Glutamatergic neuron (in vitro differentiated cells): ENCODE data around the gene LYSMD3. TPM values are rescaled to one million over a fixed set of nuclear protein-coding genes. Genes with fewer than 3 reads are reported as not detected.

ENCODE experiments used
- DNase-seq: peaks from one replicate; pipeline ENCODE4 v3.0.0; 2022
- H3K27ac Mint-ChIP-seq: one replicate; pipeline ENCODE4 v1.8.0; 2020; ENCODE audit warnings: mild to moderate bottlenecking, mixed read lengths, inconsistent platforms; ENCODE audit not compliant: unreplicated experiment
- H3K27me3 Mint-ChIP-seq: one replicate; pipeline ENCODE4 v1.8.0; 2020; ENCODE audit warnings: mild to moderate bottlenecking, moderate library complexity, mixed read lengths, inconsistent platforms; ENCODE audit not compliant: unreplicated experiment
- H3K36me3 Mint-ChIP-seq: one replicate; pipeline ENCODE4 v1.8.0; 2020; ENCODE audit warnings: mild to moderate bottlenecking, mixed read lengths, inconsistent platforms; ENCODE audit not compliant: unreplicated experiment
- H3K4me1 Mint-ChIP-seq: one replicate; pipeline ENCODE4 v1.8.0; 2020; ENCODE audit warnings: mild to moderate bottlenecking, low read depth, mixed read lengths, inconsistent platforms; ENCODE audit not compliant: unreplicated experiment
- H3K4me3 Mint-ChIP-seq: one replicate; pipeline ENCODE4 v1.8.0; 2020; ENCODE audit warnings: mild to moderate bottlenecking, mixed read lengths, inconsistent platforms; ENCODE audit not compliant: unreplicated experiment
- H3K9me3 Mint-ChIP-seq: one replicate; pipeline ENCODE4 v1.8.0; 2020; ENCODE audit warnings: mild to moderate bottlenecking, moderate library complexity, mixed read lengths, inconsistent platforms; ENCODE audit not compliant: unreplicated experiment
- total RNA-seq: library from RNA; stranded (reverse); fragmentation: NEBNext Ultra II Directional; extraction: Animal tissue kit (Norgen Biotek cat#: 25700); gene quantifications from one replicate; pipeline ENCODE4 v1.2.1, GENCODE V29; 2021; ENCODE audit not compliant: unreplicated experiment
- TF ChIP-seq, protein P1 (sequence below): fragments of 200-600 bp; sonication (generic); IDR thresholded peaks from one replicate; pipeline ENCODE4 v1.5.0; 2021; ENCODE audit not compliant: partially characterized antibody, unreplicated experiment

The LYSMD3 gene
- total RNA-seq, 1 donor from 2014 or later, result 7.8 TPM

DNA sequence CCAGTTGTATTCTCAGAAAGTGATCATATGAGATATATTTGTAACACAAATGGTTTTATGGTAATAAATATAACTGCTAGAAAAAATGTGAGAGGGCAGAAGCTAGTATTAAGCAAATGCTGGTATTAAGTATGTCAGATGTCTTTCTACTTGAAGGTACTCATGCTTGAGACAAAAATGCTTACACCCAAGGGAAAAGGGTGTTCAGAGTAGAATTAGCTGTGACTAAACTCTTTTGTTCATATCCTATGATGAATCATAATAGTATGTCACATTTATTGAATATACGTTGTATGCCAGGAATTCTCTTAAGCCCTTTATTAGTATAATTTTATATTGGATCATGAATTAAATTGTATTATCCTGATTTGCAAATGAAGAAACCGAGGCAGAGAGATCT, 31.4 kb upstream of the LYSMD3 start:
- Mint-ChIP-seq H3K9me3 (peaks cover 5% of the 10 kb centered on the region), H3K36me3 (peaks cover 4% of the 10 kb centered on the region), H3K27me3 (peaks cover 2% of the 10 kb centered on the region), H3K27ac (no peak overlapping the region), H3K4me3 (no peak overlapping the region), H3K4me1 (peaks cover 13% of the 10 kb centered on the region)
- TF ChIP-seq, protein P1, sequence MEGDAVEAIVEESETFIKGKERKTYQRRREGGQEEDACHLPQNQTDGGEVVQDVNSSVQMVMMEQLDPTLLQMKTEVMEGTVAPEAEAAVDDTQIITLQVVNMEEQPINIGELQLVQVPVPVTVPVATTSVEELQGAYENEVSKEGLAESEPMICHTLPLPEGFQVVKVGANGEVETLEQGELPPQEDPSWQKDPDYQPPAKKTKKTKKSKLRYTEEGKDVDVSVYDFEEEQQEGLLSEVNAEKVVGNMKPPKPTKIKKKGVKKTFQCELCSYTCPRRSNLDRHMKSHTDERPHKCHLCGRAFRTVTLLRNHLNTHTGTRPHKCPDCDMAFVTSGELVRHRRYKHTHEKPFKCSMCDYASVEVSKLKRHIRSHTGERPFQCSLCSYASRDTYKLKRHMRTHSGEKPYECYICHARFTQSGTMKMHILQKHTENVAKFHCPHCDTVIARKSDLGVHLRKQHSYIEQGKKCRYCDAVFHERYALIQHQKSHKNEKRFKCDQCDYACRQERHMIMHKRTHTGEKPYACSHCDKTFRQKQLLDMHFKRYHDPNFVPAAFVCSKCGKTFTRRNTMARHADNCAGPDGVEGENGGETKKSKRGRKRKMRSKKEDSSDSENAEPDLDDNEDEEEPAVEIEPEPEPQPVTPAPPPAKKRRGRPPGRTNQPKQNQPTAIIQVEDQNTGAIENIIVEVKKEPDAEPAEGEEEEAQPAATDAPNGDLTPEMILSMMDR, result no peak
- DNase-seq, result no peak

DNA sequence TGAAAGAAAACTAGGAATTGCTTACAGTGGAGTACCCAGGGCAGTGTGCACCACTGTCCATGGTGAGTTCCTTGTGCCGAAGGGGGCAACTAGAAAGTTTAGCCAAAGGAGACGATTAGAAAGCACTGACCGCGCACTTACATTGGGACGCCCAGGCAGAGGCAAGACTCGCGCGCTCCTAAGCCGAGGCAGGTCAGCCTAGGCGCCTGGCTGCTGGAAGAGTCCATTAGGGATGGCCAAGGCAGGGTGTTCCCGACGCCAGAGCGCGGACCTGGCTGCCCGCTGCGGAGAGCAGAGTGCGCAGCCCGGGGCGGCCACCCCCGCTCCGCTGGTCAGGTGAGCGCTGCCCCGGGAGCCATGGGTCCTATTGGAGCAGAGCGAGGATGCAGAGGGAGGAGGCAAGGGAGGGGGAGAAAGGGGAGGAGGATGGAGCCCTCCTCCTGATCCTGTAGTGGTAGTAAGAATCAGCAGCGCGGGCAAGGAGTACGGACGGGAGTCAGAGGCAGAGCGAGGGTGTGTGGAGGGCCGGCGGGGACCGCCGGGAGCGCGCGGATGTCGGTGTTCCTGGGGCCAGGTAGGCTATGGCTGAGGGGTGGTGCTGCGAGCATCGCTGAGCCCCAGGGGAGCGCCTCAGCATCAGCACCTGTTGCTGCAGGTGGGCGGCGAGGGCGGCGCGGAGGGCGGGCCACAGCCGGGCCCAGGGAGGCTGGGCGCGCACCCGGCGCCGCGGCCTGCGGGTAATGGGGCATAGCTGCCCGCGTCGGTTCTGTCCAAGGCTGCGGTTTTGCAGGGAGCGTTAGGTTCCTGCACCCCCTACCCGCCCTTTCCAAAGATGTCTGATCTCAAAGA, 29.2 kb upstream of the LYSMD3 start, which contains the start of gene ADGRV1:
Gene ADGRV1 (plus strand): TSS at position 454 of the 849 bp plus-strand sequence. CDS start 99 bp downstream, at position 553.
- Mint-ChIP-seq H3K9me3 (peaks cover 2% of the 10 kb centered on the region), H3K4me3 (peak within 1 kb of the TSS; percentile 98), H3K36me3 (no peaks in the 10 kb centered on the region), H3K27ac (no peak within 1 kb of the TSS), H3K27me3 (peaks cover 2% of the 10 kb centered on the region), H3K4me1 (peaks cover 13% of the 10 kb centered on the region)
- peak; percentile 94 for DNase-seq
- TF ChIP-seq, protein P1, result no peak

DNA sequence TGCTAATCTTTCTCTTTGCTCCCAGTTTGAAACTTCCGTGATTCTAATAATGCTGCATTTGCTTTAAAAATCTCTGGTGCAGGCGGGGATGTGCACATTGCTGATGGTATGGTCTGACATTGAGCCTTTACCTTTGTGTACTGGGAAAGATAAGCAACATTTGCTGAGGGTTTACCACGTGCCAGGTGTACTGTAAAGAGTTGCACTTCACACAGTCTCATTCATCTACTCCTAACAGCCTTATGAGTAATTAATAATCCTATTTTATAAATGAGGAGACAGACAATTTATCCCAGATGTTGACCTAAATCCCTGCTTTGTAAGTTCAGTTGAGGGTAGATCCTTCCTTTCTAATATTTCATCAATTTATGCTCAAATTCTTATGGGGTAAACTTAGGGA, 28.5 kb upstream of the LYSMD3 start:
- TF ChIP-seq, protein P1, result no peak
- peaks cover 9% of the 10 kb centered on the region for H3K4me1 Mint-ChIP-seq
- no peak overlapping the region for H3K27ac Mint-ChIP-seq
- H3K27me3 Mint-ChIP-seq, result peaks cover 2% of the 10 kb centered on the region
- peaks cover 2% of the 10 kb centered on the region for H3K9me3 Mint-ChIP-seq
- H3K4me3 Mint-ChIP-seq, result peak overlapping the region; percentile 98
- H3K36me3 Mint-ChIP-seq, result no peaks in the 10 kb centered on the region
- DNase-seq, result no peak

GRCh38 chr5:90557391-90557790, 28.0 kb upstream of the LYSMD3 start:
- Mint-ChIP-seq H3K36me3 (no peaks in the 10 kb centered on the region), H3K27ac (no peak overlapping the region), H3K4me1 (peaks cover 6% of the 10 kb centered on the region), H3K9me3 (peaks cover 2% of the 10 kb centered on the region), H3K27me3 (peaks cover 2% of the 10 kb centered on the region), H3K4me3 (peak overlapping the region; percentile 98)
- TF ChIP-seq, protein P1, result no peak
- DNase-seq, result no peak

GRCh38 chr5:90555666-90556065, 26.3 kb upstream of the LYSMD3 start:
- Mint-ChIP-seq H3K27ac (no peak overlapping the region), H3K27me3 (peaks cover 2% of the 10 kb centered on the region), H3K9me3 (peaks cover 2% of the 10 kb centered on the region), H3K36me3 (no peaks in the 10 kb centered on the region), H3K4me3 (no peak overlapping the region), H3K4me1 (peaks cover 2% of the 10 kb centered on the region)
- no peak for DNase-seq
- TF ChIP-seq, protein P1, result no peak
